ENCODE measurements around the gene CCNDBP1. TPM values are rescaled to one million over a fixed set of nuclear protein-coding genes. Genes with fewer than 3 reads are reported as not detected.

Gene CCNDBP1
- total RNA-seq, 1 experiment from 2014 or later: 20.4 TPM

- TF ChIP-seq CREM (CRISPR knock-in tag; IDR thresholded peaks at IDR 0.05) (no peak), GTF2I (CRISPR knock-in tag; conservative IDR thresholded peaks at IDR 0.05) (no peak), FOXJ3 (CRISPR knock-in tag; IDR thresholded peaks at IDR 0.05; ENCODE audit: borderline replicate concordance) (no peak), ZNF532 (CRISPR knock-in tag; IDR thresholded peaks at IDR 0.05; ENCODE audit: borderline replicate concordance) (no peak), FOXP1 (CRISPR knock-in tag; IDR thresholded peaks at IDR 0.05; ENCODE audit: borderline replicate concordance) (peak; percentile 42; the same call in 1 of the 2 replicates), ZNF423 (CRISPR knock-in tag; IDR thresholded peaks at IDR 0.05) (no peak), ZNF121 (CRISPR knock-in tag; IDR thresholded peaks at IDR 0.05) (no peak), ZNF232 (CRISPR knock-in tag; IDR thresholded peaks at IDR 0.05) (no peak), NR2C2 (CRISPR knock-in tag; IDR thresholded peaks at IDR 0.05) (no peak), ETV6 (CRISPR knock-in tag; IDR thresholded peaks at IDR 0.05) (peak; percentile 82; the same call in 1 of the 2 replicates), USF1 (CRISPR knock-in tag; IDR thresholded peaks at IDR 0.05) (peak; percentile 53; the same call in 1 of the 2 replicates), FOXP4 (CRISPR knock-in tag; IDR thresholded peaks at IDR 0.05) (peak; percentile 78; the same call in 1 of the 2 replicates), MAX (CRISPR knock-in tag; IDR thresholded peaks at IDR 0.05) (peak; percentile 81; the same call in 1 of the 2 replicates)
These were observed at the start of gene CCNDBP1 (continued) for GRCh38 chr15:43185157-43186002.

- DNase-seq (ENCODE audit: low spot score) (no peak), ATAC-seq (no peak)
- no peak overlapping the region for H3K27ac Mint-ChIP-seq
- ChIA-PET CTCF (no interaction called here), POLR2A (no interaction called here)
- no peak overlapping the region for H3K4me3 Mint-ChIP-seq
- peaks cover 9% of the 10 kb centered on the region for H3K9me3 Mint-ChIP-seq
- H3K27me3 Mint-ChIP-seq (ENCODE audit: low read depth): no peaks in the 10 kb centered on the region
- peaks cover 4% of the 10 kb centered on the region for H3K4me1 Mint-ChIP-seq
- peaks cover 17% of the 10 kb centered on the region for H3K36me3 Mint-ChIP-seq
- TF ChIP-seq USF1 (CRISPR knock-in tag; IDR thresholded peaks at IDR 0.05) (no peak), NR3C1 (CRISPR knock-in tag; conservative IDR thresholded peaks at IDR 0.05; ENCODE audit: low read depth) (no peak), TEAD4 (CRISPR knock-in tag; IDR thresholded peaks at IDR 0.05) (no peak), FOXP1 (CRISPR knock-in tag; IDR thresholded peaks at IDR 0.05; ENCODE audit: borderline replicate concordance) (no peak), SOX15 (CRISPR knock-in tag; IDR thresholded peaks at IDR 0.05) (no peak), ZMAT4 (CRISPR knock-in tag; IDR thresholded peaks at IDR 0.05) (no peak), E2F1 (CRISPR knock-in tag; IDR thresholded peaks at IDR 0.05) (no peak), MLX (CRISPR knock-in tag; IDR thresholded peaks at IDR 0.05) (no peak)
These were observed 41.8 kb upstream of the CCNDBP1 start for GRCh38 chr15:43143203-43143941.

Measured in WTC11 (cell line).